HTERT RPE-1 (cell line): ENCODE data around the gene GLRX2.

Experiments used
- in situ Hi-C: fragments of 300-500 bp; cut with MboI; formaldehyde crosslinking; loops from 4 replicates; pipeline ENCODE4 v1.14.3; 2020; ENCODE audit warnings: low sequenced_read_pairs

The GLRX2 gene

GRCh38 chr1:193113258-193113991 is 8.2 kb upstream of the GLRX2 start:
- in situ Hi-C loops: no loop called here

- in situ Hi-C loops: no loop called here
Observed at GRCh38 chr1:193111641-193112090, 6.5 kb upstream of the GLRX2 start.

GRCh38 chr1:193110864-193111263 is 5.7 kb upstream of the GLRX2 start:
- in situ Hi-C loops: no loop called here

GRCh38 chr1:193110246-193110645 is 5.0 kb upstream of the GLRX2 start:
- in situ Hi-C loops: no loop called here

GRCh38 chr1:193109619-193110018 is 4.4 kb upstream of the GLRX2 start:
- in situ Hi-C loops: no loop called here

GRCh38 chr1:193108471-193108870 is 3.3 kb upstream of the GLRX2 start:
- in situ Hi-C loops: no loop called here

- in situ Hi-C loops: no loop called here
Observed at GRCh38 chr1:193105821-193106177, 585 bp upstream of the GLRX2 start.

- in situ Hi-C loops: no loop called here
Observed at GRCh38 chr1:193104502-193104906, 710 bp downstream of the GLRX2 start.

- in situ Hi-C loops: no loop called here
Observed at GRCh38 chr1:193103759-193104501, 1.3 kb downstream of the GLRX2 start.

- in situ Hi-C loops: no loop called here
Observed at GRCh38 chr1:193102662-193103061, 2.6 kb downstream of the GLRX2 start.

- in situ Hi-C loops: no loop called here
Observed at GRCh38 chr1:193094112-193094511, 11.1 kb downstream of the GLRX2 start.

- in situ Hi-C loops: no loop called here
Observed at GRCh38 chr1:193090865-193091264, 14.3 kb downstream of the GLRX2 start.

- in situ Hi-C loops: no loop called here
Observed at GRCh38 chr1:193087893-193088292, 17.3 kb downstream of the GLRX2 start.

GRCh38 chr1:193086342-193086741 is 18.9 kb downstream of the GLRX2 start:
- in situ Hi-C loops: no loop called here

- in situ Hi-C loops: no loop called here
Observed at GRCh38 chr1:193085263-193085662, 20.0 kb downstream of the GLRX2 start.

- in situ Hi-C loops: no loop called here
Observed at GRCh38 chr1:193083365-193084088, 21.7 kb downstream of the GLRX2 start.

GRCh38 chr1:193079187-193079586 is 26.0 kb downstream of the GLRX2 start:
- in situ Hi-C loops: no loop called here

GRCh38 chr1:193077991-193078390 is 27.2 kb downstream of the GLRX2 start:
- in situ Hi-C loops: no loop called here

- in situ Hi-C loops: no loop called here
Observed at GRCh38 chr1:193070942-193071341, 34.3 kb downstream of the GLRX2 start.

GRCh38 chr1:193070386-193070753 is 34.8 kb downstream of the GLRX2 start:
- in situ Hi-C loops: no loop called here

- in situ Hi-C loops: no loop called here
Observed at GRCh38 chr1:193069748-193070385, 35.3 kb downstream of the GLRX2 start.
